PFSK-1 (cell line): ENCODE data around the gene KIF26B.

Experiments
- FOXP2 ChIP-seq: optimal IDR thresholded peaks from 2 replicates; pipeline ENCODE3; 2011; ENCODE audit warnings: borderline replicate concordance, control low read depth, inconsistent platforms; ENCODE audit not compliant: insufficient read depth; ENCODE audit errors: extremely low read length, extremely low read depth
- POLR2AphosphoS5 ChIP-seq: IDR thresholded peaks from 2 replicates; pipeline ENCODE4 v1.6.1; 2012; ENCODE audit warnings: low read depth, mild to moderate bottlenecking, control low read depth, low read length, moderate library complexity
- REST ChIP-seq, 2 experiments: IDR thresholded peaks; 2 replicates each; pipeline versions ENCODE4 v1.6.1 to v1.8.0; 2011 to 2012; ENCODE audit warnings: low read depth in 2 of 2, low read length in 2 of 2, control low read depth in 1 of 2, inconsistent platforms in 1 of 2, mild to moderate bottlenecking in 1 of 2, moderate library complexity in 1 of 2; ENCODE audit not compliant: insufficient read depth in 1 of 2
- SIN3A ChIP-seq: IDR thresholded peaks from 2 replicates; pipeline ENCODE4 v1.6.1; 2012; ENCODE audit warnings: mild to moderate bottlenecking, low read length, moderate library complexity, borderline replicate concordance; ENCODE audit not compliant: insufficient read depth
- TAF1 ChIP-seq: IDR thresholded peaks from 2 replicates; pipeline ENCODE4 v1.6.1; 2012; ENCODE audit warnings: low read length, control low read depth, borderline replicate concordance; ENCODE audit not compliant: insufficient read depth

The KIF26B gene

GRCh38 chr1:245683676-245684075 lies 528.9 kb downstream of the KIF26B start:
- TF ChIP-seq REST (IDR thresholded peaks at IDR 0.05; ENCODE audit: insufficient read depth in 1 of 2, low read depth in 2 of 2, low read length in 2 of 2) = no peak
- TF ChIP-seq POLR2AphosphoS5 = no peak
- no peak for TF ChIP-seq TAF1
- TF ChIP-seq FOXP2 = no peak
- no peak for TF ChIP-seq SIN3A

DNA sequence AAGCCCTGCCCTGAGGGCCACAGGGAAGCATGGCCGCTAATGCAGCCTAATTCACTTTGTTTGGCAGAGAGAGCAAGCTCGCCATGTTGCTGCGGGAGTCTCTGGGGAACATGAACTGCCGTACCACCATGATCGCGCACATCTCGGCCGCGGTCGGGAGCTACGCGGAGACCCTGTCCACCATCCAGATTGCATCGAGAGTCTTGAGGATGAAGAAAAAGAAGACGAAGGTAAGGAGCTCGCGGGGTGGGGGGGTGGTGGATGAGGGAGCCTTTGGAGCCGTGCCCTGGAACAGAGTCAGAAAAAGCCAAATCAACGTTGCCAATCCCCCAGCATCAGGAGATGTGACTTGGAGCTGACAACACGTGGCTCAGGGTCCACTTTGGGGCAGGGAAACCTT lies 529.4 kb downstream of the KIF26B start:
- TF ChIP-seq SIN3A (no peak), TAF1 (no peak)

DNA sequence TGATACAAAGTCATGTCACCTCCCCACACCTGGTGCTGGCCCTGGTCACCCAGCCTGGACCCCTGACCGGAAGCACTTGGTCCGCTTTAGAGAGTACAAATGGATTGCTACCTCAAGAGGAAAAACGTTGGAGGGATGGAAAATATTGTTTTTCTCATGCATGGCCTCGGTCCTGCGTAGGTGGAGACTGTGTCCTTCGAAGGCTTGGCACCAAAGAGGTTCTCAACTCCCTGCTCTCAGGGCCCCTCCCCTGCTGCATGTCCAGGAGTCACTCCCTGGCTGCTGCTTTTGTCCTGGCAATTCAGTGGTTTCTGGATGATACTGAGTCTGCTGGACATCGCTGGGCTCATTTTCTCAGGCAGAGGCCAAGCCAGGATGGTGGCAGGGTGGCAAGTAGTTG lies 529.8 kb downstream of the KIF26B start:
- TF ChIP-seq REST (IDR thresholded peaks at IDR 0.05; ENCODE audit: insufficient read depth in 1 of 2, low read depth in 2 of 2, low read length in 2 of 2) (no peak), TAF1 (no peak), POLR2AphosphoS5 (no peak), FOXP2 (no peak), SIN3A (no peak)

GRCh38 chr1:245685111-245685810 lies 530.5 kb downstream of the KIF26B start:
- no peak for TF ChIP-seq TAF1
- no peak for TF ChIP-seq SIN3A
- TF ChIP-seq FOXP2 = no peak
- TF ChIP-seq REST (IDR thresholded peaks at IDR 0.05; ENCODE audit: insufficient read depth in 1 of 2, low read depth in 2 of 2, low read length in 2 of 2) = no peak
- TF ChIP-seq POLR2AphosphoS5 = no peak

DNA sequence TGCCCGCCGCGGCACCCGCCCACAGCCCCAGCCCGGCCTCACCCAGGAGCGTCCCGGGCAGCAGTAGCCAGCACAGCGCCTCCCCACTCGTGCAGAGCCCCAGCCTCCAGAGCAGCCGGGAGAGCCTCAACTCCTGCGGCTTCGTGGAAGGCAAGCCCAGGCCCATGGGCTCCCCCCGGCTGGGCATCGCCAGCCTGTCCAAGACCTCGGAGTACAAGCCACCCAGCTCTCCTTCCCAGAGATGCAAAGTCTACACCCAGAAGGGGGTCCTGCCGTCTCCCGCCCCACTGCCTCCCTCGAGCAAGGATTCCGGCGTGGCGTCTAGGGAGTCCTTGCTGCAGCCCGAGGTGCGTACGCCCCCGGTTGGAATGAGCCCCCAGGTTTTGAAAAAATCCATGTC lies 531.2 kb downstream of the KIF26B start:
- TF ChIP-seq REST (IDR thresholded peaks at IDR 0.05; ENCODE audit: insufficient read depth in 1 of 2, low read depth in 2 of 2, low read length in 2 of 2) (no peak), FOXP2 (no peak), SIN3A (no peak), POLR2AphosphoS5 (no peak), TAF1 (no peak)
